Cardiac fibroblast (primary cell): ENCODE data around the gene SEPTIN2.

ENCODE experiments used
- DNase-seq, 2 donors: peaks; one replicate each; pipeline versions ENCODE4 v3.0.0 to v3.0.0-alpha.2; 2010; ENCODE audit warnings: low read depth in 2 of 2
- H3K4me3 ChIP-seq, 2 donors: replicated peaks in 1 of 2; 1 replicate in 1 of 2; 2 replicates in 1 of 2; pipeline ENCODE4 v1.5.1; 2011; ENCODE audit warnings: low read depth in 2 of 2, low read length in 2 of 2, mild to moderate bottlenecking in 2 of 2, moderate library complexity in 1 of 2
- TF ChIP-seq, protein P1 (sequence below): IDR thresholded peaks from one replicate; pipeline ENCODE4 v1.5.1; 2011; ENCODE audit warnings: low read depth, mild to moderate bottlenecking, low read length, inconsistent platforms

The SEPTIN2 gene

DNA sequence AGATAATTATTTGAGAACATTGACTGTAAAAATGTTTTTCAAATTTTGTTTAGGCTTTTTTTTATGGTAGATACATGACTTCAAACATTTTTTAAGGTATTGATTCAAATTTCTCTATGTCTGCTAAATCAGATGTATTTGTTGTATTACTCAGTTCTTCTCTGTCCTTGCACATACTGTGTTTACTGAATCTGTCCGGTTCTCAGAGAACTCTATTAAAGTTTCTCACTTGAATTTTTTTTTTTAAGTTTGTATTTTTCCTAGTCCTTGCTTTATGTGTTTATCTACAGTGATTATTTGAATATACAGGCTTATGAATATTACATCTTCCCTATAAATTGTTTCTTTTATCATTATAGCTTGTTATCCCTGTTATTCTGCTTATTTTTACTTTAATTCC lies 5.3 kb downstream of the SEPTIN2 start:
- TF ChIP-seq, protein P1, sequence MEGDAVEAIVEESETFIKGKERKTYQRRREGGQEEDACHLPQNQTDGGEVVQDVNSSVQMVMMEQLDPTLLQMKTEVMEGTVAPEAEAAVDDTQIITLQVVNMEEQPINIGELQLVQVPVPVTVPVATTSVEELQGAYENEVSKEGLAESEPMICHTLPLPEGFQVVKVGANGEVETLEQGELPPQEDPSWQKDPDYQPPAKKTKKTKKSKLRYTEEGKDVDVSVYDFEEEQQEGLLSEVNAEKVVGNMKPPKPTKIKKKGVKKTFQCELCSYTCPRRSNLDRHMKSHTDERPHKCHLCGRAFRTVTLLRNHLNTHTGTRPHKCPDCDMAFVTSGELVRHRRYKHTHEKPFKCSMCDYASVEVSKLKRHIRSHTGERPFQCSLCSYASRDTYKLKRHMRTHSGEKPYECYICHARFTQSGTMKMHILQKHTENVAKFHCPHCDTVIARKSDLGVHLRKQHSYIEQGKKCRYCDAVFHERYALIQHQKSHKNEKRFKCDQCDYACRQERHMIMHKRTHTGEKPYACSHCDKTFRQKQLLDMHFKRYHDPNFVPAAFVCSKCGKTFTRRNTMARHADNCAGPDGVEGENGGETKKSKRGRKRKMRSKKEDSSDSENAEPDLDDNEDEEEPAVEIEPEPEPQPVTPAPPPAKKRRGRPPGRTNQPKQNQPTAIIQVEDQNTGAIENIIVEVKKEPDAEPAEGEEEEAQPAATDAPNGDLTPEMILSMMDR, result no peak
- H3K4me3 ChIP-seq, result no peak overlapping the region
- DNase-seq, result no peak

DNA sequence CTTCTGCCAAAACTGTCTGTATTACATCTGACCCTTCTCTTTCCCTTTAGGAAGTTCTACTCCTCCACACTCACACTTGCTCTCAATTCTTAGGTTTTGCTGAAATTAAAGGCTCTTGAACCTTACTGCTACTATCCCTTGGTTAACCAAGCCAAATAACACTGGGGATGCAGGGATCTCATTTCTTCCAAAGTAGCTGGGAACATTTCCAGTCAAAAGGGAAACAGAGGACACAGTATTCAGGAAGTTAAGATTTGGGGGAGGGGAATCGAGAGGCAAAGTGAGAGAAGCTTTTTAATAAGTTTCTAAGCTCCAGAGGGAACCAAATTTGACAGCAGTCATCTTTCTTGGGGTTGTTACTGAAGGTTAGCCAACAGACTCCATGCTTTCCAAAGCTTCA lies 6.2 kb downstream of the SEPTIN2 start:
- H3K4me3 ChIP-seq, result no peak overlapping the region
- no peak for DNase-seq
- TF ChIP-seq, protein P1, result no peak

DNA sequence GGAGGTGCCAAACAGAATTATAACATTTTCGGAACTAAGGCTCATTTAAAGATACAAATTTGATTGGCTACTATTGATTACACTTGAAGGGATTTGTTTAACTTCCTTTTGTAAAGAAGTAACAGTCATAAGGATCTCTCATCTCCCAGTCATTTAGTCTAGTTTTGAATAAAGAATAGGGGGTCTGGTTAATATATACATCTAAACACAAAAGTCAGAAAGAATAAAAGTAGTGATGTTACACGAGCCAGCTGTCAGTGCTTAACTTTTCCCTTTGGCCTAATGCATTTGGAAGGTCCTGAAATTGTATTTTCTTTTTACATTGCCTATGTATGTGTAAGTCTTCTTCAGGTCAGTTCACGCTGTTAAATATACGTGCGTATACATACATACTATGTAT lies 8.1 kb downstream of the SEPTIN2 start:
- TF ChIP-seq, protein P1, result no peak
- DNase-seq, result no peak
- no peak overlapping the region for H3K4me3 ChIP-seq

DNA sequence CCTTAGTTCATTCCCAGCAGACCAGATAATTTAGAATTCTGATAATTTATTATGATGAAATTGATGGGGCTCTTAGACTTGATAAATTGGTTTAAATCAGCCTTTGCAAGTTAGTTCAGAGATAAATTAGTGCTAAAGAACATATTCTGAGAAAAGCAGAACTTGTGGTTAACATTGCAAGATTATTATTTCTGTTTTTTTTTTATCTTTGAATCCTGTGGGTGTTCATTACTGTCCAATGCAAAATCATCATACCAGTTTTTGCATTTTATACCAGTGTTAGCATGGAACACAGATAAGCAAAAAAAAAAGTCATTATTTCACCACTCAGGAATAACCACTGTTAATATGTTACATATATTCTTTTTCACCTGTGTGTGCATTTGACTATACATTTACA lies 9.1 kb downstream of the SEPTIN2 start:
- DNase-seq, result no peak

DNA sequence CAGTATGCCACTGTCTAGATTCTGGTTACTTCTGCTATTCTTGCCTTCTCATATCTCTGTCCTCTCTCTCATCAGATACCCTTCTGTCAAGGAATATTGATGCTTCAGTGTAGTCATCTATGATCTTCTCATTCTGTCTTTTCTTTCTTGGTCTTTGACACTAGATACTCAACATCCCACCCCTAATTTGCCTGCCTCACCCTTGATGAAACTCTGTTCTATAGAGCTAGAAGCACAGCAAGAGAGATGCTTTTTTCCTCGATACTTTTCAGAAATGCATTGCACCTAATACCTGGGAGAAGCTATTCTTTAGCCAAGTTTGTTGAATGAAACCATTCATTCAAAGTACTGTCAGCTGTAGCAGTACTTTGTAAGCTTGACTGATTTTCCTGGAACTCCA lies 9.5 kb downstream of the SEPTIN2 start:
- no peak for DNase-seq
- H3K4me3 ChIP-seq, result no peak overlapping the region
- TF ChIP-seq, protein P1, result no peak

More for the DNA sequence above, 9.1 kb downstream of the SEPTIN2 start:
- no peak overlapping the region for H3K4me3 ChIP-seq
- TF ChIP-seq, protein P1, result no peak

DNA sequence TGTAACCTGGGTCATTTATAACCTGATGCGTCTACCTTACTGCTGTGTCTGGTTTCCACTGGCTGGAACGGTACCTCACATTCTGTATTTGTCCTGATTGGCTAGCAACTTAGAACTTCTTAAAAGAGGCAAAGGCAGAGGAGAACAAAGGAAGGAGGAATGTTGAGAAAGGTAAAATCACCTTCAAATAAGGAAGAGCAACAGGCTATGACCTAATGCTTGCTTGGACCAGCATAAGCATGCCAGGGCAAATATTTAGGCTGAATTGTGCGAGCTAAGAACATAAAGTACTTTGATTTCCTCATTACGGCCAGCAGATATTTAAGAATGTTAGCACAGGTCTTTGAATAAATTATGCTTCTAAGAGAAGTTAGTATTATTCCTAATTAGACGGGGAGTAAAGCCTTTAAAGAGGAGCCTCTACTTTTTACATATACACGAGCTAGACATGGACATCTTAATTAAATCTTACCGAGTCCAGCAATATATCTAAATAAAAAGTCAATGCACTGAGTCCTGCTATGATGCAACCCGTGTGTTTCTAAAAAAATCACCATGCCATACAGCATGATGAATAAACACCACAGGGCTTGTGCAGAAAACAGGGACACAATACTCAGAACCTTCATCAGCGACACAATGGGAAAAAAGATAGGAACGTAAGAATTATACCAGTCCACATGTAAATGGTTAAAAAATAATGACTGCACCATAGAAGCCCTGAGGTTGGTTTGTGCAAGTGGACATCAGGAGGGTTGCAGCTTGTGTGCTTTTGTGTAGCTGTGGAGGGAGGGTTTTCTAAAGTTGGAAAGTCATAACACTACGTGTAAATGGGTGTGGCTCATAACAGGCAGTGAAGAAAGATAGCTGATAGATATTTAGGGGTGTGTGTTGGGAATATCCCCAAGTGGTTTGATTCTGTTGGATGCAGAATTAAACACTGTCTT lies 14.2 kb downstream of the SEPTIN2 start:
- TF ChIP-seq, protein P1, result no peak
- no peak for DNase-seq
- H3K4me3 ChIP-seq, result no peak overlapping the region
